Stomach (tissue), 4 donors: ENCODE results near the gene GPC6.

Source experiments
- CTCF ChIP-seq, 7 experiments: fragments of 450-650 bp in 4 of 7; fragments of 200-600 bp in 3 of 7; sonication (generic) in 3 of 7; IDR thresholded peaks; one replicate each; pipeline ENCODE4 v1.5.1; 2016 to 2019; ENCODE audit warnings: antibody characterized with exemption in 7 of 7, control low read depth in 2 of 7, mild to moderate bottlenecking in 1 of 7
- EP300 ChIP-seq: sonication (generic); formaldehyde crosslinking; IDR thresholded peaks from one replicate; pipeline ENCODE4 v1.6.1; 2017; ENCODE audit warnings: antibody characterized with exemption
- POLR2A ChIP-seq, 4 donors: fragments of 450-650 bp; IDR thresholded peaks; one replicate each; pipeline ENCODE4 v1.6.1; 2016; ENCODE audit warnings: antibody characterized with exemption in 4 of 4, control low read depth in 2 of 4, mild to moderate bottlenecking in 1 of 4, moderate library complexity in 1 of 4
- POLR2AphosphoS5 ChIP-seq, 3 donors: sonication (generic); formaldehyde crosslinking; IDR thresholded peaks; one replicate each; pipeline ENCODE4 v1.6.1; 2016; ENCODE audit warnings: antibody characterized with exemption in 3 of 3

DNA sequence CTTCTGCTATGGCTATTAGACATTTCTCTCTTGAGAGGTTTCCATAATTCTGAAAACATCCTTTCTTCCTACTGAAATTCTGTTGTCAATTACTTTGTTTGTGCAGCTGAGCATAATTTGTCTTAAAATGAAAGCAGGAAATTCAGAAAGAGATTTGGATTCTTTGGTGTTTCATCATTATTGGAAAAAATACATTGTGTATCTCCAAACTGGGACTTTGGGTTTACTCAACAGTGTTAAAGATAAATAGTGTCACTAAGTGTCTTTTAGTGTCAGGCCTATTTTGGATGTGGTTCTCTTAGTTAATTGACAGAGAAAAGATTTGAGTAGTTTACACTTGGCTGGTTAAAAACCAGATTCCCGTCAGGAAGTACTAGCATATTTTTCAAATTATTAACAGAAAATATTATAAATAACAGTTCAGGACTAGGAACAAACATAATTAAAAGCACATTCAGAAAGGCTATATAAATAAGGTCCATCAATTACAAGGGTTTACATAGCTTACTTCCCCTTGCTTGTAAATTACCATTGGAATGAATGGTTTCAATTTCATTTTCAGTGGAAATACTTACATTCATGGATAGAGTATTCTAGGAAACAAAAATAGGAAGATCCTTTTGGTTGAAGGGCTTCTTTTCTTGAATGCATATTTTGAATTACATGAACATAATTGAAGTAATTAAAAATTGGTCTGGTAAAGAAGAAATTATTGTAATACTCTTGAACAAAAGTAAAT is 483.1 kb downstream of the GPC6 start:
- TF ChIP-seq CTCF (IDR thresholded peaks at IDR 0.05) (no peak), POLR2AphosphoS5 (IDR thresholded peaks at IDR 0.05) (no peak), POLR2A (IDR thresholded peaks at IDR 0.05) (no peak), EP300 (no peak)
